HepG2 (cell line): ENCODE results near the gene ARF6. TPM values are rescaled to one million over a fixed set of nuclear protein-coding genes. Genes with fewer than 3 reads are reported as not detected.

Experiments used
- ATAC-seq: fragments of 200-7000 bp; cut with Tn5 transposase; 3 replicates; pipeline ENCODE4 v1.9.1; 2020; ENCODE audit warnings: mild to moderate bottlenecking, moderate library complexity
- BruUV-seq: library from RNA; stranded (reverse); fragments of 400-500 nt; replicated peaks from 2 replicates; lab custom pipeline; 2021; lab: Mats Ljungman, UMichigan
- CTCF ChIA-PET: fragments of 300-600 bp; formaldehyde crosslinking; extraction: SDS; loops from one replicate; lab custom pipeline; 2021; ENCODE audit warnings: low total read pairs, inconsistent platforms, low intra/inter-chr PET ratio; lab: Yijun Ruan, JAX
- POLR2A ChIA-PET: fragments of 350-600 bp; sonication (Branson Sonifier 250); formaldehyde crosslinking; loops from one replicate; lab custom pipeline; 2020; ENCODE audit warnings: antibody characterized with exemption, inconsistent platforms; lab: Yijun Ruan, JAX
- DNase-seq: peaks from one replicate; pipeline ENCODE4 v3.0.0-alpha.2; 2015; ENCODE audit warnings: low spot score
- FAIRE-seq: peaks from 3 replicates; lab custom pipeline; 2011; peaks lifted over from hg19 to GRCh38; lab: Jason Lieb, UNC
- H2AFZ ChIP-seq: one replicate; pipeline ENCODE4 v1.6.1; 2011; ENCODE audit warnings: low read length, inconsistent platforms
- H3K27ac ChIP-seq: fragments of 300-600 bp; 3 replicates; pipeline ENCODE4 v1.8.0; 2011; ENCODE audit warnings: mixed run types, mild to moderate bottlenecking, mixed read lengths, low read length, inconsistent platforms; ENCODE audit not compliant: insufficient read depth; ENCODE audit errors: extremely low read length
- H3K27me3 ChIP-seq, 2 experiments: fragments of 200-600 bp in 1 of 2; 2 replicates in 1 of 2; 3 replicates in 1 of 2; pipeline versions ENCODE4 v1.6.0 to v1.8.0; 2011; ENCODE audit warnings: low read length in 2 of 2, mild to moderate bottlenecking in 2 of 2, moderate library complexity in 2 of 2, inconsistent platforms in 1 of 2; ENCODE audit not compliant: insufficient read depth in 2 of 2, control insufficient read depth in 1 of 2
- H3K36me3 ChIP-seq, 2 experiments: fragments of 200-600 bp in 1 of 2; replicated peaks in 1 of 2; 2 replicates in 1 of 2; 3 replicates in 1 of 2; pipeline versions ENCODE4 v1.5.1 to v1.8.0; 2011; ENCODE audit warnings: low read length in 2 of 2, inconsistent platforms in 1 of 2; ENCODE audit not compliant: insufficient read depth in 2 of 2, control insufficient read depth in 1 of 2
- H3K4me1 ChIP-seq: 2 replicates; pipeline ENCODE4 v1.5.1; 2012; ENCODE audit warnings: low read length, inconsistent platforms; ENCODE audit not compliant: insufficient read depth
- H3K4me2 ChIP-seq: 2 replicates; pipeline ENCODE4 v1.6.0; 2011; ENCODE audit warnings: low read depth, low read length, inconsistent platforms
- H3K4me3 ChIP-seq, 3 experiments: fragments of 200-600 bp in 1 of 3; sonication (generic), shearing (Covaris generic) in 1 of 3; replicated peaks in 1 of 3; 2 replicates each; pipeline ENCODE4 v1.5.1; 2011 to 2016; ENCODE audit warnings: low read length in 3 of 3, inconsistent platforms in 2 of 3, low read depth in 2 of 3, mild to moderate bottlenecking in 2 of 3, control low read depth in 1 of 3, mixed read lengths in 1 of 3; ENCODE audit not compliant: insufficient read depth in 1 of 3
- H3K79me2 ChIP-seq: one replicate; pipeline ENCODE4 v1.6.1; 2011; ENCODE audit warnings: low read length, inconsistent platforms; ENCODE audit not compliant: insufficient read depth
- H3K9ac ChIP-seq: 2 replicates; pipeline ENCODE4 v1.6.0; 2011; ENCODE audit warnings: mild to moderate bottlenecking, low read depth, low read length, inconsistent platforms; ENCODE audit not compliant: insufficient read depth
- H3K9me3 ChIP-seq: 2 replicates; pipeline ENCODE4 v1.5.1; 2012; ENCODE audit warnings: mild to moderate bottlenecking, low read length
- H4K20me1 ChIP-seq: 2 replicates; pipeline ENCODE4 v1.6.0; 2011; ENCODE audit warnings: inconsistent platforms, mild to moderate bottlenecking, low read length, moderate library complexity; ENCODE audit not compliant: insufficient read depth
- BHLHE40 ChIP-seq: IDR thresholded peaks from 2 replicates; pipeline ENCODE4 v1.6.1; 2011; ENCODE audit warnings: low read length, improper control_type of control experiment
- GABPB1 ChIP-seq: IDR thresholded peaks from 2 replicates; pipeline ENCODE4 v1.6.1; 2016; ENCODE audit warnings: mild to moderate bottlenecking, missing genetic modification reagents, moderate library complexity, missing compliant biosample characterization
- HNRNPLL ChIP-seq: fragments of 200-400 bp; formaldehyde crosslinking; IDR thresholded peaks from 2 replicates; pipeline ENCODE4 v1.6.1; 2017; ENCODE audit warnings: mild to moderate bottlenecking, low read depth, low read length; ENCODE audit not compliant: poor library complexity, severe bottlenecking
- HOXA5 ChIP-seq: sonication (generic); formaldehyde crosslinking; IDR thresholded peaks from 2 replicates; pipeline ENCODE4 v1.4.0; 2020; ENCODE audit warnings: missing genetic modification reagents
- PPARG ChIP-seq: conservative IDR thresholded peaks from 2 replicates; pipeline ENCODE4 v1.6.1; 2016; ENCODE audit warnings: missing biosample characterization, missing genetic modification reagents
- RORA ChIP-seq: sonication (generic); formaldehyde crosslinking; IDR thresholded peaks from 2 replicates; pipeline ENCODE4 v1.5.0; 2020; ENCODE audit warnings: mild to moderate bottlenecking, missing genetic modification reagents, moderate library complexity
- TCF12 ChIP-seq, 2 experiments: fragments of 450-650 bp in 1 of 2; sonication (generic) in 1 of 2; formaldehyde crosslinking in 1 of 2; IDR thresholded peaks; 2 replicates each; pipeline versions ENCODE4 v1.6.1 to v1.8.0; 2017 to 2022; ENCODE audit warnings: antibody characterized with exemption in 1 of 2, mild to moderate bottlenecking in 1 of 2, missing genetic modification reagents in 1 of 2, moderate library complexity in 1 of 2
- TCF7L2 ChIP-seq: IDR thresholded peaks from 2 replicates; pipeline ENCODE4 v1.6.1; 2011; ENCODE audit warnings: mild to moderate bottlenecking, low read depth, low read length, moderate library complexity
- ZNF646 ChIP-seq: sonication (generic); formaldehyde crosslinking; IDR thresholded peaks from 2 replicates; pipeline ENCODE4 v1.9.0; 2021; ENCODE audit warnings: mild to moderate bottlenecking, missing genetic modification reagents
- WGBS: methylation state at CpG from one replicate; pipeline ENCODE4 v1.1.6; 2017; ENCODE audit warnings: low lambda C conversion rate; 5-methylcytosine and 5-hydroxymethylcytosine counted together
- in situ Hi-C: cut with HindIII; loops from 2 replicates; pipeline ENCODE4 v1.10.0; 2017; ENCODE audit warnings: low pct_unique_long_range_greater_than_20kb; ENCODE audit not compliant: extremely low pct_ligation_motif_present
- intact Hi-C: fragments of 100-400 bp; cut with micrococcal nuclease; formaldehyde crosslinking; loops from one replicate; pipeline ENCODE4 v1.10.0; 2022; ENCODE audit not compliant: unreplicated experiment
- polyA plus RNA-seq, 8 experiments: library from polyadenylated mRNA; depleted of rRNA in 3 of 8; stranded (reverse) in 7 of 8; unstranded in 1 of 8; fragments of >200 nt; fragmentation: Illumina TruSeq in 4 of 8; extraction: Trizol in 4 of 8; gene quantifications; 2 replicates each; pipeline versions ENCODE4 v1.2.1 to v1.2.3, GENCODE V29; 2011 to 2016; ENCODE audit warnings: low read depth in 4 of 8, missing spikeins in 1 of 8, mixed read lengths in 1 of 8; ENCODE audit not compliant: insufficient read depth in 1 of 8
- total RNA-seq, 5 experiments: library from RNA; depleted of rRNA; stranded (reverse); fragments of >200 nt; fragmentation: Illumina TruSeq; extraction: Trizol; gene quantifications; 2 replicates each; pipeline ENCODE4 v1.2.3, GENCODE V29; 2016; ENCODE audit warnings: low read depth in 1 of 5
- TF ChIP-seq, protein P1 (sequence below): sonication (generic); formaldehyde crosslinking; IDR thresholded peaks from 2 replicates; pipeline ENCODE4 v1.4.0; 2020; ENCODE audit warnings: missing genetic modification reagents, mild to moderate bottlenecking, borderline replicate concordance
- TF ChIP-seq, protein P2 (sequence below): IDR thresholded peaks from 2 replicates; pipeline ENCODE4 v1.6.1; 2016; ENCODE audit warnings: low read depth, missing genetic modification reagents, missing compliant biosample characterization

ARF6 gene
- total and polyA plus RNA-seq, 2 of the 13 experiments (the other 11 are each of a cell fraction or from before 2014, with no cell fraction given) = 12.7 to 31.9 TPM

GRCh38 chr14:49907186-49907585 lies 14.3 kb downstream of the ARF6 start:
- DNase-seq (no peak), FAIRE-seq (no peak), ATAC-seq (no peak)
- no peaks in the 10 kb centered on the region; a peak in 1 of 5 replicates for H3K27me3 ChIP-seq
- no peaks in the 10 kb centered on the region for H3K36me3 ChIP-seq
- no peak overlapping the region for H3K4me3 ChIP-seq
- intact Hi-C loops (no loop called here), in situ Hi-C loops (no loop called here)
- CTCF ChIA-PET = no interaction called here
- no peaks in the 10 kb centered on the region for H3K79me2 ChIP-seq
- H3K9me3 ChIP-seq = no peaks in the 10 kb centered on the region
- no peak overlapping the region for H2AFZ ChIP-seq
- H3K4me1 ChIP-seq = peaks cover 27% of the 10 kb centered on the region
- BruUV-seq = no TSS peak
- 18% methylated on average over 5 of the region's 5 CpGs for WGBS
- H3K4me2 ChIP-seq = peak overlapping the region; percentile 25; the same call in 1 of the 2 replicates
- no peak overlapping the region for H3K9ac ChIP-seq
- H3K27ac ChIP-seq = no peak overlapping the region
- POLR2A ChIA-PET = no interaction called here
- H4K20me1 ChIP-seq = no peaks in the 10 kb centered on the region
- TF ChIP-seq BHLHE40 (no peak), GABPB1 (no peak), ZNF646 (CRISPR knock-in tag) (no peak), HOXA5 (CRISPR knock-in tag) (no peak), HNRNPLL (no peak), PPARG (CRISPR knock-in tag) (no peak), RORA (no peak), TCF7L2 (no peak), TCF12 (IDR thresholded peaks at IDR 0.05) (no peak), TCF12 (CRISPR knock-in tag; IDR thresholded peaks at IDR 0.05) (no peak)
- TF ChIP-seq, protein P1, sequence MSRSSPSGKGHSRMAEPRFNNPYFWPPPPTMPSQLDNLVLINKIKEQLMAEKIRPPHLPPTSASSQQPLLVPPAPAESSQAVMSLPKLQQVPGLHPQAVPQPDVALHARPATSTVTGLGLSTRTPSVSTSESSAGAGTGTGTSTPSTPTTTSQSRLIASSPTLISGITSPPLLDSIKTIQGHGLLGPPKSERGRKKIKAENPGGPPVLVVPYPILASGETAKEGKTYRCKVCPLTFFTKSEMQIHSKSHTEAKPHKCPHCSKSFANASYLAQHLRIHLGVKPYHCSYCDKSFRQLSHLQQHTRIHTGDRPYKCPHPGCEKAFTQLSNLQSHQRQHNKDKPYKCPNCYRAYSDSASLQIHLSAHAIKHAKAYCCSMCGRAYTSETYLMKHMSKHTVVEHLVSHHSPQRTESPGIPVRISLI (CRISPR knock-in tag) = no peak
- TF ChIP-seq, protein P2, sequence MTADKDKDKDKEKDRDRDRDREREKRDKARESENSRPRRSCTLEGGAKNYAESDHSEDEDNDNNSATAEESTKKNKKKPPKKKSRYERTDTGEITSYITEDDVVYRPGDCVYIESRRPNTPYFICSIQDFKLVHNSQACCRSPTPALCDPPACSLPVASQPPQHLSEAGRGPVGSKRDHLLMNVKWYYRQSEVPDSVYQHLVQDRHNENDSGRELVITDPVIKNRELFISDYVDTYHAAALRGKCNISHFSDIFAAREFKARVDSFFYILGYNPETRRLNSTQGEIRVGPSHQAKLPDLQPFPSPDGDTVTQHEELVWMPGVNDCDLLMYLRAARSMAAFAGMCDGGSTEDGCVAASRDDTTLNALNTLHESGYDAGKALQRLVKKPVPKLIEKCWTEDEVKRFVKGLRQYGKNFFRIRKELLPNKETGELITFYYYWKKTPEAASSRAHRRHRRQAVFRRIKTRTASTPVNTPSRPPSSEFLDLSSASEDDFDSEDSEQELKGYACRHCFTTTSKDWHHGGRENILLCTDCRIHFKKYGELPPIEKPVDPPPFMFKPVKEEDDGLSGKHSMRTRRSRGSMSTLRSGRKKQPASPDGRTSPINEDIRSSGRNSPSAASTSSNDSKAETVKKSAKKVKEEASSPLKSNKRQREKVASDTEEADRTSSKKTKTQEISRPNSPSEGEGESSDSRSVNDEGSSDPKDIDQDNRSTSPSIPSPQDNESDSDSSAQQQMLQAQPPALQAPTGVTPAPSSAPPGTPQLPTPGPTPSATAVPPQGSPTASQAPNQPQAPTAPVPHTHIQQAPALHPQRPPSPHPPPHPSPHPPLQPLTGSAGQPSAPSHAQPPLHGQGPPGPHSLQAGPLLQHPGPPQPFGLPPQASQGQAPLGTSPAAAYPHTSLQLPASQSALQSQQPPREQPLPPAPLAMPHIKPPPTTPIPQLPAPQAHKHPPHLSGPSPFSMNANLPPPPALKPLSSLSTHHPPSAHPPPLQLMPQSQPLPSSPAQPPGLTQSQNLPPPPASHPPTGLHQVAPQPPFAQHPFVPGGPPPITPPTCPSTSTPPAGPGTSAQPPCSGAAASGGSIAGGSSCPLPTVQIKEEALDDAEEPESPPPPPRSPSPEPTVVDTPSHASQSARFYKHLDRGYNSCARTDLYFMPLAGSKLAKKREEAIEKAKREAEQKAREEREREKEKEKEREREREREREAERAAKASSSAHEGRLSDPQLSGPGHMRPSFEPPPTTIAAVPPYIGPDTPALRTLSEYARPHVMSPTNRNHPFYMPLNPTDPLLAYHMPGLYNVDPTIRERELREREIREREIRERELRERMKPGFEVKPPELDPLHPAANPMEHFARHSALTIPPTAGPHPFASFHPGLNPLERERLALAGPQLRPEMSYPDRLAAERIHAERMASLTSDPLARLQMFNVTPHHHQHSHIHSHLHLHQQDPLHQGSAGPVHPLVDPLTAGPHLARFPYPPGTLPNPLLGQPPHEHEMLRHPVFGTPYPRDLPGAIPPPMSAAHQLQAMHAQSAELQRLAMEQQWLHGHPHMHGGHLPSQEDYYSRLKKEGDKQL = no peak
